Neural cell (in vitro differentiated cells): ENCODE results near the gene BMPR1B.

Experiments used
- CTCF ChIP-seq: fragments of 450-650 bp; IDR thresholded peaks from 2 replicates; pipeline ENCODE4 v1.5.1; 2014; ENCODE audit warnings: antibody characterized with exemption, mild to moderate bottlenecking, moderate library complexity; ENCODE audit not compliant: poor library complexity, severe bottlenecking
- EP300 ChIP-seq: fragments of 450-650 bp; conservative IDR thresholded peaks from 2 replicates; pipeline ENCODE4 v1.6.1; 2014; ENCODE audit warnings: antibody characterized with exemption, mild to moderate bottlenecking, moderate library complexity; ENCODE audit not compliant: poor library complexity, severe bottlenecking
- EZH2 ChIP-seq: fragments of 200-600, 300-800 bp; shearing (Covaris generic), sonication (generic); IDR thresholded peaks from 2 replicates; pipeline ENCODE4 v1.6.1; 2014; ENCODE audit warnings: antibody characterized with exemption, low read length, borderline replicate concordance, mild to moderate bottlenecking; ENCODE audit not compliant: insufficient read depth, poor library complexity, severe bottlenecking
- MXI1 ChIP-seq: fragments of 450-650 bp; conservative IDR thresholded peaks from 2 replicates; pipeline ENCODE4 v1.6.1; 2014; ENCODE audit warnings: antibody characterized with exemption, mild to moderate bottlenecking; ENCODE audit not compliant: poor library complexity, severe bottlenecking
- POLR2AphosphoS5 ChIP-seq: IDR thresholded peaks from 2 replicates; pipeline ENCODE4 v1.6.1; 2012
- RAD21 ChIP-seq: fragments of 450-650 bp; conservative IDR thresholded peaks from 2 replicates; pipeline ENCODE4 v1.6.1; 2014; ENCODE audit warnings: antibody characterized with exemption, mild to moderate bottlenecking, moderate library complexity
- REST ChIP-seq: IDR thresholded peaks from 2 replicates; pipeline ENCODE4 v1.6.1; 2012; ENCODE audit warnings: borderline replicate concordance
- SMC3 ChIP-seq: fragments of 450-650 bp; conservative IDR thresholded peaks from 2 replicates; pipeline ENCODE4 v1.6.1; 2014; ENCODE audit warnings: antibody characterized with exemption, mild to moderate bottlenecking, moderate library complexity; ENCODE audit not compliant: poor library complexity
- TAF1 ChIP-seq: IDR thresholded peaks from 2 replicates; pipeline ENCODE4 v1.6.1; 2012; ENCODE audit warnings: low read depth

GRCh38 chr4:95049551-95050233 lies 291.9 kb downstream of the BMPR1B start:
- TF ChIP-seq SMC3, result no peak
- no peak for TF ChIP-seq CTCF
- no peak for TF ChIP-seq EP300
- TF ChIP-seq EZH2, result no peak
- no peak for TF ChIP-seq RAD21
- no peak for TF ChIP-seq REST
- TF ChIP-seq POLR2AphosphoS5, result no peak
- no peak for TF ChIP-seq MXI1
- no peak for TF ChIP-seq TAF1
